Suppressor macrophage treated with lipopolysaccharide for 1 hour (primary cell): ENCODE measurements around the gene VPS35.
"Not testable (repeated sequence)": the region's sequence is repeated elsewhere in the genome, so short reads cannot be mapped to it uniquely, and the experiment has no call there.

Experiments
- DNase-seq, 3 donors: peaks; one replicate each; pipeline ENCODE4 v3.0.0-alpha.2; 2020 to 2022

Gene VPS35

GRCh38 chr16:46711106-46712058 is 22.4 kb upstream of the VPS35 start:
- peak; percentile 69 to 80 (median 76) for DNase-seq

DNA sequence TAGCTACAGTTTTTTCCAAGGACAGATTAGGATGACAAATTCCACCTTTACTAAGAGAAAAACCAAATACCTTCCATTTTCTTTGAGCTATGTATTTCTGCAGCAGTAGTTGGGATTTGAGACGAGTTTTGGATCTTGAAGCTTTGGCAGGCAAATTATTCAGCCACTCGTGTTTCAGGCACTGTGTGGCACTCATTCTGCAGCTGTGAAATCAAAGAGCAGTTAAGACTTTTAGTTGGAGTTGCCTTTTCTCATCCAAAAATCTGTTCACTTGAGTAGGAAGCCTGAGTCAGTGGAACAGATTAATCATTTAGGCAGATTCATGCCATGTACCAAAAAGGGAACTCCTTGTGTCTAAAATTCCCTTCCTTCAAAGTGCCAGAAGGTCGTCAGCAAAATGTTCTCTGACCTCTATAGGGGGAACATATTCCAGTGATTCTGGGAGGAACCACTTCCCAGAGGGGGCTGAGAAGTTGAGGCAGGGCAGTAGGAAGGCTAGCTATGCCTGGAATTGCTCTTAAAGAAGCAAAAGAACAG is 20.6 kb upstream of the VPS35 start:
- peak; percentile 73 to 92 (median 90) for DNase-seq

DNA sequence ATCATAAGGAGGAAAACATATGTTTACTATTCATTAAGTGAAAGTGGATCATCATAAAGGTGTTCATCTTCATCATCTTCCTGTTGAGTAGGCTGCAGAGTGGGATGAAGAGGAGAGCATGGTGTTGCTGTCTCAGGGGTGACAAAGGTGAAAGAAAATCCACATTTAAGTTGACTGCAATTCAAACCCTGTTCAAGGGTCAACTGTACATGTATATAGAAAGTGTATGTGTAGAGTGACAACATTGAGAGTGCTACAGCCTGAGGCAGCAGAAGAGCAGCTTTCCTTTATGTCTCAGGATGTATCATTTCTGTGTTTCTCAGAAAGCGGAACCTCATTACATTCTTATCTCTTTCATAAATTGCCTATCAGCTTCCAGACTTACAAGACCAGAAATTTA is 17.7 kb upstream of the VPS35 start:
- DNase-seq = no peak

DNA sequence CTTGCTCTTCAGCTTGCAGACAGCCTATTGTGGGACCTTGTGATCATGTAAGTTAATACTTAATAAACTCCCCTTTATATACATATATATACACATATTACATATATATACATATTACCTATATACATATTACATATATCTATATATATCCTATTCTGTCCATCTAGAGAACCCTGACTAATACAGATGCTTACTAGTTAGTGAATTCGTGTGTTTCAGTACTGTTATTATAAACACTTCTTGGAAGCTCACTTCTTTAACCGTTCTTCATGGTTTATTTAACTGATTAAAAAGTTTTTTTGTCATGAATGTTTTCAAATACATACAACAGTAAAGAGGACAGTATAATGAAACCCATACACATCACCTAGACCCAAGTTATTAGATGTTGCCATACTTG is 13.1 kb upstream of the VPS35 start:
- DNase-seq = no peak

GRCh38 chr16:46701615-46702014 is 12.6 kb upstream of the VPS35 start:
- DNase-seq = no peak

DNA sequence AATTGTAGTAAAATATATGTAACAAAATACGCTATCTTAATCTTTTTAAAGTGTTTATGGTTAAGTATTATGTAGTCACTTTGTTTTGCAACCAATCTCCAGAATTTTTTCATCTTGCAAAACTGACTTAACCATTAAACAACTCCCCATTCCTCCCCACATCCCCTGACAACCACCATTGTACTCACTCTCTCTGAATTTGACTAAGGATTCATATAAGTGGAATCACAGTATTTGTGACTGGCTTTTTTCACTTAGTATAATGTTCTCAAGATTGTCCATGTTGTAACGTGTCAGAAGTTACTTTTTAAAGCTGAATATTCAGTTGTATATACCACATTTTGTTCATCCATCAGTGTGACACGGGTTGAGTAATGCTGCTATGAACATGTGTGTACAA is 11.1 kb upstream of the VPS35 start:
- no peak for DNase-seq

DNA sequence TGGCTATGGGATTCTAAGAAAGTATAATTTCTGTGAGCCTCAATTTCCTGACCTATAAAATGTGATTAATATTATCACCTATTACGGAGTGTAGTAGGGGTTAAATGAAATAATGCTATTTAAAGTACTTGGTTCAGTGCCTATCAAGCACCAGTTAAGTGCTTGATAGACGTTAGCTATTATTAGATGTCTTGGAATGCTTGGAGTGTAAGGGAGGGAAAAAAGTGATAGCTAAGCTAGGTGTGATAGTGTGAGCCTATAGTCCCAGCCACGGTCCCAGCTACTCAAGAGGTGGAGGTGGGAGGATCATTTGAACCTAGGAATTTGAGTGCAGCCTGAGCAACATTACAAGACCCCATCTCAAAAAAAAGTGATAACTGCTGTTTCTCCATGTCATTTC is 8.0 kb upstream of the VPS35 start:
- DNase-seq = no peak

DNA sequence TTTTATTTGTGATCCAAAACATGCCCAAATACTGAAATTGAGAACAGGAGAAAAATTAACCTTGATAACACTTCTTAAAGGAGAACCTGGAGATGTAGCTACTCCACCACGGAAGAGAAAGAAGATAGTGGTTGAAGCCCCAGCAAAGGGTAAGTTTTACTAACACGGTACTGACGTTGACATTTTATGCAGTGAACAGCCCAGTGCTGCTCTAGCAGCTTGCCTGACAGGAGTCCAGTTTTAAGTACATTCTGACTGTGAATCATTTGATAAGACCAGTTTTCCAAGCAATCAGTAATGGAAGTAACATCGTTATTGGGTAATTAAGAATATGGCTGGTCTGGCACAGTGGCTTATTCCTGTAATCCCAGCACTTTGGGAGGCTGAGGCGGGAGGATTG is 7.0 kb upstream of the VPS35 start:
- DNase-seq = no peak

DNA sequence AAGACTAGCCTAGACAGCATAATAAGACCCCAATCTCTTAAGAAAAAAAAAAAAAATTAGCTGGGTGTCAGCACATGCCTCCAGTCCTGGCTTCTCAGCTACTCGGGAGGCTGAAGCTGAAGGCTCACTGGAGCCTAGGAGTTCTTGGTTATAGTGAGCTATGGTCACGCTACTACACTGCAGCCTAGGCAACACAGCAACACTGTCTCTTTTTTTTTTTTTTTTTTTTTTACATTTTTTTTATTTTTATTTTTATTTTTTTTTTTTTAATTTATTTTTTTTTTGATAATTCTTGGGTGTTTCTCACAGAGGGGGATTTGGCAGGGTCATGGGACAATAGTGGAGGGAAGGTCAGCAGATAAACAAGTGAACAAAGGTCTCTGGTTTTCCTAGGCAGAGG is 4.6 kb upstream of the VPS35 start:
- DNase-seq = no peak

DNA sequence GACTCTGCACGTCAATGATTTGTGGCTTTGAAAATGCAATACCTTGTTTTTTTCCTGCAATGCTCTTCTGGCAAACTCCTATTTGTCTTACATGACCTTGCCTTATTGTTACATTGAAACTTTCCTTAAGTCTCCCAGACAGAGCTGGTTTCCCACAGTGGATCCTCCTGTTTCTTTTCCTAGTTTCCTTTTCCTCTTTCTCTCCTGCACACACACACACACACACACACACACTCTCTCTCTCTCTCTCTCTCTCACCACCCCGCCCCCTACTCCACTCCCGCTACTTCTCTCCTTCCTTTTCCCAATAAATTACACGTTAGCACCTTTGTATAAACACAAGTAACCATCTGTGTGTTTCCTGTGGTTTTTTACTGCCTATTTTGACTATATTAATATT is 2.7 kb upstream of the VPS35 start:
- no peak for DNase-seq

DNA sequence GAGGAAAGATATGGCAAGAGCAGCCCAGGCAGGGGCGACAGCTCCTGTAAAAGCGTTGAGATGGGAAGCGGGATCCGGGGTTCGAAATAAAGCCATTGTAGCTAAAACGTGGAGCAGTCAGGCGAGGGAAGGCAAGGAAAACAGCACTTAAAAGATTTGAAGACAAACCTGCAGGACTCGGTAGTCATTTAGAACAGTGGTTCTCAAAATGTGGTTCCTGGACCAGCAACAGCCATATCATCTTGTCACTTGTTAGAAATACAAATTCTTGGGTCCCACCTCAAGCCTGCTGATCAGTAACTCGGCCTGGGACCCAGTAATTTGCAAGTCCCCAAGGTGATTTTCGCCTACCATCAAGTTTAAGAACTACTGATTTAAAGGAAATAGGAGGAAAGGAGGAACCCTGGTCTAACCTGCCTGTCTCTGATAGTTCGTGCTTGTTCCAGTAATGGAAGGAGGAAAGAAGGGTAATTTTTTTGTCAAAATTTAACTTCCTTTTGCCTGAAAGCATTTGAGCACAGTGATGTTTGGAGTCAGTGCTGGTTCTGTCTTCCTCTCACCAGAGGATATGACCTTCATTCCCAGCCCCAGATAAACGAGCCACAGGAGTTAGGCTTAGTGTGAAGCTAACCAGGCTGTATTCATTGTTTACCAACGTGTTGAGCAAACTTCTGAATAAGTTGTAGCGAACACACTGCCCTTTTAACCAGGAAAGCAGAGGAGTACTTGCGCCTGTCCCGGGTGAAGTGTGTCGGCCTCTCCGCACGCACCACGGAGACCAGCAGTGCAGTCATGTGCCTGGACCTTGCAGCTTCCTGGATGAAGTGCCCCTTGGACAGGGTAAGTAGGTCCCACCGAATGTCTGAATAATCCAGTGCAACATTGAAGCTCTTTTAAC is 1.6 kb upstream of the VPS35 start:
- peak in 2 of 3 donors; percentile 14 to 19 for DNase-seq

DNA sequence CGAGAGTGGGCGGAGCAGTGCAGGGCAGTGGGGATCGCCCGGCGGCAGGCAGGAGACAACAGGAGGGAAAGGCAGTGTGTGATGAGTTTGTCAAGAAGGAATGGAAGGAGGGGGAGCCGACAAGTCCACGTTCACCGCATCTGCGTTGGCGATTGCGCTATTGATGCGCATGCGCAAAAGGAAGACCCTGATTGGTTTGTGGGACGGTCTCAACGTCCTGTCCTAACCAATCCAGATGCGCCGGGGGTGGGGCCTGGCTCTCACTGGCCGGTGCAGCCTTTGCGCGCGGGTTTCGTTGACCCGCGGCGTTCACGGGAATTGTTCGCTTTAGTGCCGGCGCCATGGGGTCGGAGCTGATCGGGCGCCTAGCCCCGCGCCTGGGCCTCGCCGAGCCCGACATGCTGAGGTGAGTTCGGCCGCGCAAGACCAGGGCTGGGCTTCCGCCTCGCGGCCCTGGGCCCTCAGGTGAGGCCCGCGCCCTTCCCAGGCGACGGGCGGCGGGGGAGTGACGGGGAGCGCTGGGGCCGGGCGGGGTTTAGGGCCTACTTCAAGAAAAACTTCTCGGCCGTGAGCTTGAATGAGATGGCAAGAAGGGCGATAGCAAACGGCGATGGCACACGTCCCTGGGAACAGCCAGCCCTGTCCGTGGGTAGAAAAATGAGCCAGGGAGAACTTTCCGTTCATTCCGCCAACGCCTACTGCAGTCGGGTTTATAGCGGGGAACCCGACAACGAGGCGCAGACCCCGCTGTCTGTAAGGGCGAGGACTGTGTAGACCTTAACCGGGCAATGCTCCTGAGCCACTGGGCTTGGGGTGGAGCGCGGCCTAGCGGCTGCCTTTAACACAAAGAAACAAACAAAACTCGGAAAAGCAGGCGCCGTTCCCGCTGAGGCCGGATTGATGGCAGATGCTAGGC is 645 bp upstream of the VPS35 start, which contains the start of gene ORC6:
ORC6 (plus strand) TSS at position 295 of the 916 bp plus-strand sequence; CDS start at position 342, 47 bp downstream.
- DNase-seq = peak; percentile 98 to 99 (median 98)

GRCh38 chr16:46688101-46688653 is 801 bp downstream of the VPS35 start:
- DNase-seq = peak; percentile 81 to 86 (median 85)

GRCh38 chr16:46687486-46687885 is 1.5 kb downstream of the VPS35 start:
- DNase-seq = no peak

GRCh38 chr16:46686815-46687473 is 2.0 kb downstream of the VPS35 start:
- no peak for DNase-seq

DNA sequence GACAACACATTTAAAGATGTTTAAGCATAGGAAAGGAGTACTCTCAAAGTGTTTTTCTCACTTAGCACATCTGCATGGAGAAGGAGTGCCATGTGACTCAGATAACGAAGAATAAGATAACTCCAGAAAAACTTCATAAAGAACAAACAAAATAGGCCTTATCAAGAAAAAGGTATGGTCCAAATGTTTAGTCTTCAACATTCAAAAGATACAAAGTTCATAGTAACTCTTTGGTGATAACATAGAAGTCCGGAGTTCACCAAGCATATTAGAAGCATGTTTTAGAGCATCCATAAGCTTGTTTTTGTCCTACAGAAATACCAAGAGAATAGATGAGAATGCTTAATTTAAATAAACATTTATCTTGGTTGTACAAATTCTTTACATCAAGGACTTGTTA is 7.1 kb downstream of the VPS35 start:
- not testable (repeated sequence) for DNase-seq

DNA sequence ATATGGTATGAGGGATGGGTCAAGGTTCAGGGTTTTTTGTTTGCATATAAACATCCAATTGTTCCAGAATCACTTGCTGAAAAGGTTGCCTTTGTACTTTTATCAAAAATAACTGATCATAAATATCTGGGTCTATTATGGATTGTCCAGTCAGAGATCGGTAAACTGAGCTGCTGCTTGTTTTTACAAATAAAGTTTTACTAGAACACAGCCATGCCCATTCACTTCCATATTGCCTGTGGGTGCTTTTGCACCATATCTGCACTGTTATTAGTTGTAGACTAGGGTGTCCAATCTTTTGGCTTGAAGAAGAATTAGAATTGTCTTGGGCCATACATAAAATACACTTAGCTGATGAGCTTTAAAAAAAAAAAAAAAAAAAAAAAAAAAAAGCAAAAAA is 11.0 kb downstream of the VPS35 start:
- not testable (repeated sequence) for DNase-seq

DNA sequence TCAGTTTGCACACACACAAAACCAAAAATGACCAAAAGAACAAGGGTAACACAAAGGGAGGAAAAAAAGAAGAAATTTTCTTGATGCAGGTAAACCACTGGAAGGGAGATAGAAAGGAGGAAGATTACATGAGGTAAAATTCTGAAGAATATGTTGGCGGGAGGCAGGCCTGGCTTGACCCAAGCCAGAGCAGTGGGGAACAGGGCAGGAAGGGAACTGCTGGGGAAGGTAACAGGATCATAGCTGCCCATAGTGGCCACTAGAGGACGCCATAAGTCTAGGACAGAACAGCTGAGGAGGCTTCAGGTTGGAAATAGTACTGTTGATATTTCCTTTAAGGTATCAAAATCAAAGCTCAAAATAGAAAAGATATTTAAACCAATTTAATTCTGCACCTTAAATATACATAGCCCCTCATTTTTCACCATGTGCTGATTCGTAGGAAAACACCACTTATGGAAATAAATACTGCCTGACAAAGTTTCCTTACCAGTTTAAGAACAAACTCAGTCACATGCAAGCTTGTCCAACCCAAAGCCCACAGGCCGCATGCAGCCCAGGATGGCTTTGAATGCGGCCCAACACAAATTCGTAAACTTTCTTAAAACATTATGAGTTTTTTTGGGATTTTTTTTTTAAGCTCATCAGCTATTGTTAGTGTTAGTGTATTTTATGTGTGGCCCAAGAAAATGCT is 15.5 kb downstream of the VPS35 start:
- DNase-seq = peak; percentile 70 to 85 (median 76)

GRCh38 chr16:46662123-46662522 is 26.9 kb downstream of the VPS35 start:
- no peak for DNase-seq

DNA sequence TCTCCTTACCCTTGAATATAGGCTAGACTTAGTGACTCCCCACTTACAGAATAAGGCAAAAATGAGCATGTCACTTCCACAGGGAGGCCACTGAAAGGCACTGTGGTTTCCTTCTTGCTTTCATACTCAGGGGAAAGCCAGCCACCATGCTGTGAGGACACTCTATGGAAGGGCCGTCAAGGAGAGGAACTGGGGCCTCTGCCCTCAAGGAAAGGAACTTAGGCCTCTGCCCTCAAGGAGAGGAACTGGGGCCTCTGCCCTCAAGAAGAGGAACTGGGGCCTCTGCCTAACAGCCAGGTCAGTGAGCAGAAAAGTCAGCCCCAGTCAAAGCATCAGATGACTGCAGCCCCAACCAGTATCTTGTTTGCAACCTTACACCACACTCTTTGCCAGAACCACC is 30.1 kb downstream of the VPS35 start:
- peak; percentile 91 to 92 (median 91) for DNase-seq

GRCh38 chr16:46651305-46651704 is 37.7 kb downstream of the VPS35 start:
- no peak for DNase-seq
